ENCODE results near the gene CD82.

The CD82 gene

GRCh38 chr11:44597358-44598012, 32.0 kb downstream of the CD82 start:
- Histone ChIP-seq H3K27me3 (ENCODE audit: control insufficient read depth, low read length) (no peaks in the 10 kb centered on the region), H3K9me2 (replicated peaks; ENCODE audit: control insufficient read depth, low read length) (no peaks in the 10 kb centered on the region), H3K4me2 (ENCODE audit: low read length) (peak overlapping the region; percentile 6; the same call in 1 of the 2 replicates), H3K4me1 (ENCODE audit: control insufficient read depth, low read length) (peaks cover 28% of the 10 kb centered on the region), H3K27ac (ENCODE audit: low read depth, low read length) (no peak overlapping the region), H3K79me2 (ENCODE audit: control insufficient read depth, low read length) (no peaks in the 10 kb centered on the region), H3F3A (ENCODE audit: control insufficient read depth, insufficient read depth) (no peaks in the 10 kb centered on the region), H4K20me1 (ENCODE audit: control insufficient read depth, insufficient read depth, low read depth, low read length) (no peaks in the 10 kb centered on the region), H3K36me3 (ENCODE audit: control insufficient read depth, low read length) (no peaks in the 10 kb centered on the region), H3K9me3 (ENCODE audit: control insufficient read depth, insufficient read depth, low read length) (no peaks in the 10 kb centered on the region), H3K4me3 (ENCODE audit: low read length) (no peak overlapping the region)
- TF ChIP-seq CTCF (IDR thresholded peaks at IDR 0.05; ENCODE audit: low read depth, low read length, poor library complexity, severe bottlenecking) (no peak), EZH2phosphoT487 (IDR thresholded peaks at IDR 0.05; ENCODE audit: borderline replicate concordance, low read length) (no peak)

- Histone ChIP-seq H4K20me1 (ENCODE audit: control insufficient read depth, insufficient read depth, low read depth, low read length) (no peaks in the 10 kb centered on the region), H3K4me3 (ENCODE audit: low read length) (no peak overlapping the region), H3K27me3 (ENCODE audit: control insufficient read depth, low read length) (no peaks in the 10 kb centered on the region; the same call in 1 of the 2 replicates), H3F3A (ENCODE audit: control insufficient read depth, insufficient read depth) (no peaks in the 10 kb centered on the region), H3K9me3 (ENCODE audit: control insufficient read depth, insufficient read depth, low read length) (no peaks in the 10 kb centered on the region), H3K4me2 (ENCODE audit: low read length) (no peak overlapping the region), H3K27ac (ENCODE audit: low read depth, low read length) (no peak overlapping the region), H3K4me1 (ENCODE audit: control insufficient read depth, low read length) (peaks cover 30% of the 10 kb centered on the region), H3K79me2 (ENCODE audit: control insufficient read depth, low read length) (no peaks in the 10 kb centered on the region), H3K36me3 (ENCODE audit: control insufficient read depth, low read length) (no peaks in the 10 kb centered on the region), H3K9me2 (replicated peaks; ENCODE audit: control insufficient read depth, low read length) (no peaks in the 10 kb centered on the region)
- TF ChIP-seq CTCF (IDR thresholded peaks at IDR 0.05; ENCODE audit: low read depth, low read length, poor library complexity, severe bottlenecking) (no peak), EZH2phosphoT487 (IDR thresholded peaks at IDR 0.05; ENCODE audit: borderline replicate concordance, low read length) (no peak)
Measured at GRCh38 chr11:44598831-44599230, 33.4 kb downstream of the CD82 start.

GRCh38 chr11:44600261-44600660, 34.8 kb downstream of the CD82 start:
- no peaks in the 10 kb centered on the region for H3K36me3 ChIP-seq (ENCODE audit: control insufficient read depth, low read length)
- no peak overlapping the region; the same call in 1 of the 2 replicates for H3K4me2 ChIP-seq (ENCODE audit: low read length)
- no peaks in the 10 kb centered on the region for H3K9me3 ChIP-seq (ENCODE audit: control insufficient read depth, insufficient read depth, low read length)
- no peaks in the 10 kb centered on the region for H3F3A ChIP-seq (ENCODE audit: control insufficient read depth, insufficient read depth)
- no peak overlapping the region for H3K27ac ChIP-seq (ENCODE audit: low read depth, low read length)
- H4K20me1 ChIP-seq (ENCODE audit: control insufficient read depth, insufficient read depth, low read depth, low read length): no peaks in the 10 kb centered on the region
- no peaks in the 10 kb centered on the region for H3K9me2 ChIP-seq (replicated peaks; ENCODE audit: control insufficient read depth, low read length)
- no peaks in the 10 kb centered on the region for H3K79me2 ChIP-seq (ENCODE audit: control insufficient read depth, low read length)
- TF ChIP-seq EZH2phosphoT487 (IDR thresholded peaks at IDR 0.05; ENCODE audit: borderline replicate concordance, low read length) (no peak), CTCF (IDR thresholded peaks at IDR 0.05; ENCODE audit: low read depth, low read length, poor library complexity, severe bottlenecking) (no peak)
- H3K4me1 ChIP-seq (ENCODE audit: control insufficient read depth, low read length): peaks cover 45% of the 10 kb centered on the region
- peaks cover 2% of the 10 kb centered on the region; the same call in 1 of the 2 replicates for H3K27me3 ChIP-seq (ENCODE audit: control insufficient read depth, low read length)
- no peak overlapping the region for H3K4me3 ChIP-seq (ENCODE audit: low read length)

Data from DOHH2 (cell line).